ENCODE measurements around the gene SGCD. TPM values are rescaled to one million over a fixed set of nuclear protein-coding genes. Genes with fewer than 3 reads are reported as not detected.

Gene SGCD
- total and polyA plus RNA-seq, 3 donors from 2014 or later: 2.8 to 6.1 (median 5.0) TPM

GRCh38 chr5:156386976-156387375 is 60.0 kb downstream of the SGCD start:
- Histone ChIP-seq H3K9me3 (no peaks in the 10 kb centered on the region), H3K27ac (no peak overlapping the region), H3K27me3 (no peaks in the 10 kb centered on the region), H3K4me1 (no peaks in the 10 kb centered on the region), H3K36me3 (ENCODE audit: low read depth, missing control alignments) (no peaks in the 10 kb centered on the region), H3K4me3 (no peak overlapping the region)
- TF ChIP-seq CTCF (IDR thresholded peaks at IDR 0.05) (no peak), POLR2A (IDR thresholded peaks at IDR 0.05) (no peak)
- intact Hi-C loops (cut with DNase I; ENCODE audit: low total_unique reads): no loop called here
- WGBS, 2 donors: 85 to 88% methylated on average over 4 of the region's 4 CpGs
- DNase-seq: no peak

GRCh38 chr5:156387391-156387790 is 60.4 kb downstream of the SGCD start:
- Histone ChIP-seq H3K4me3 (no peak overlapping the region), H3K27ac (no peak overlapping the region), H3K9me3 (no peaks in the 10 kb centered on the region), H3K36me3 (ENCODE audit: low read depth, missing control alignments) (no peaks in the 10 kb centered on the region), H3K27me3 (no peaks in the 10 kb centered on the region), H3K4me1 (no peaks in the 10 kb centered on the region)
- intact Hi-C loops (cut with DNase I; ENCODE audit: low total_unique reads): no loop called here
- TF ChIP-seq CTCF (IDR thresholded peaks at IDR 0.05): no peak
- no peak for TF ChIP-seq POLR2A (IDR thresholded peaks at IDR 0.05)
- no peak for DNase-seq

- Histone ChIP-seq H3K4me3 (no peak overlapping the region), H3K27me3 (no peaks in the 10 kb centered on the region), H3K36me3 (ENCODE audit: low read depth, missing control alignments) (no peaks in the 10 kb centered on the region), H3K27ac (no peak overlapping the region), H3K4me1 (no peaks in the 10 kb centered on the region), H3K9me3 (no peaks in the 10 kb centered on the region)
- TF ChIP-seq POLR2A (IDR thresholded peaks at IDR 0.05) (no peak), CTCF (IDR thresholded peaks at IDR 0.05) (no peak)
- 53 to 65% methylated on average over 2 of the region's 2 CpGs for WGBS, 2 donors
- intact Hi-C loops (cut with DNase I; ENCODE audit: low total_unique reads): no loop called here
- DNase-seq: no peak
Measured at GRCh38 chr5:156388233-156388632, 61.3 kb downstream of the SGCD start.

GRCh38 chr5:156391139-156391538 is 64.2 kb downstream of the SGCD start:
- H3K4me1 ChIP-seq: no peaks in the 10 kb centered on the region
- 92 to 94% methylated on average over 7 of the region's 7 CpGs for WGBS, 2 donors
- H3K36me3 ChIP-seq (ENCODE audit: low read depth, missing control alignments): no peaks in the 10 kb centered on the region
- H3K27ac ChIP-seq: no peak overlapping the region
- TF ChIP-seq CTCF (IDR thresholded peaks at IDR 0.05) (no peak), POLR2A (IDR thresholded peaks at IDR 0.05) (no peak)
- no peaks in the 10 kb centered on the region for H3K9me3 ChIP-seq
- no peak overlapping the region for H3K4me3 ChIP-seq
- intact Hi-C loops (cut with DNase I; ENCODE audit: low total_unique reads): no loop called here
- H3K27me3 ChIP-seq: no peaks in the 10 kb centered on the region
- no peak for DNase-seq

- DNase-seq: no peak
- H3K27ac ChIP-seq: no peak overlapping the region
- no peaks in the 10 kb centered on the region for H3K4me1 ChIP-seq
- WGBS, 2 donors: 96 to 100% methylated on average over 1 of the region's 1 CpG
- no peaks in the 10 kb centered on the region for H3K27me3 ChIP-seq
- intact Hi-C loops (cut with DNase I; ENCODE audit: low total_unique reads): no loop called here
- no peak overlapping the region for H3K4me3 ChIP-seq
- TF ChIP-seq CTCF (IDR thresholded peaks at IDR 0.05) (no peak), POLR2A (IDR thresholded peaks at IDR 0.05) (no peak)
- H3K36me3 ChIP-seq (ENCODE audit: low read depth, missing control alignments): no peaks in the 10 kb centered on the region
- H3K9me3 ChIP-seq: no peaks in the 10 kb centered on the region
Measured at GRCh38 chr5:156393980-156394379, 67.0 kb downstream of the SGCD start.
